K562 (cell line): ENCODE results near the gene PRUNE1. TPM values are rescaled to one million over a fixed set of nuclear protein-coding genes. Genes with fewer than 3 reads are reported as not detected.
A peak's percentile ranks its signal among the peaks of the same experiment; 100 is the strongest.

Source experiments
- ARID2 ChIP-seq: fragments of 450-650 bp; IDR thresholded peaks from 2 replicates; pipeline ENCODE4 v1.6.1; 2017; ENCODE audit warnings: antibody characterized with exemption, mild to moderate bottlenecking
- BHLHE40 ChIP-seq: IDR thresholded peaks from 2 replicates; pipeline ENCODE4 v1.6.1; 2011; ENCODE audit warnings: low read length, improper control_type of control experiment
- CTBP1 ChIP-seq: fragments of 450-650 bp; IDR thresholded peaks from 2 replicates; pipeline ENCODE4 v1.6.1; 2016; ENCODE audit warnings: borderline replicate concordance
- CXXC5 ChIP-seq: fragments of 250-450 bp; sonication (Bioruptor Pico); IDR thresholded peaks from 2 replicates; pipeline ENCODE4 v1.8.0; 2022; ENCODE audit warnings: inconsistent platforms, mild to moderate bottlenecking, moderate library complexity
- EP300 ChIP-seq: IDR thresholded peaks from 2 replicates; pipeline ENCODE4 v1.6.1; 2012; ENCODE audit warnings: low read length, improper control_type of control experiment
- ESRRA ChIP-seq: fragments of 450-650 bp; IDR thresholded peaks from 2 replicates; pipeline ENCODE4 v1.6.1; 2014; ENCODE audit warnings: low read depth, mild to moderate bottlenecking, moderate library complexity, borderline replicate concordance
- FOXK2 ChIP-seq, 2 experiments: fragments of 450-650 bp; IDR thresholded peaks in 1 of 2; conservative IDR thresholded peaks in 1 of 2; 2 replicates each; pipeline ENCODE4 v1.6.1; 2016; ENCODE audit warnings: low read depth in 2 of 2, mild to moderate bottlenecking in 1 of 2
- JUND ChIP-seq, 2 experiments: IDR thresholded peaks; 2 replicates in 1 of 2; 3 replicates in 1 of 2; pipeline ENCODE4 v1.6.1; 2011; ENCODE audit warnings: borderline replicate concordance in 2 of 2, low read depth in 2 of 2, low read length in 2 of 2, improper control_type of control experiment in 1 of 2, missing biosample characterization in 1 of 2, missing genetic modification characterization in 1 of 2, missing genetic modification reagents in 1 of 2
- MYC ChIP-seq, 2 experiments: fragments of 250-450 bp in 1 of 2; sonication (Bioruptor Pico) in 1 of 2; IDR thresholded peaks; 2 replicates each; pipeline versions ENCODE4 v1.5.1 to v1.6.1; 2012 to 2021; ENCODE audit warnings: low read depth in 2 of 2, borderline replicate concordance in 1 of 2, improper control_type of control experiment in 1 of 2, low read length in 1 of 2, mild to moderate bottlenecking in 1 of 2, moderate library complexity in 1 of 2
- NELFE ChIP-seq: IDR thresholded peaks from 2 replicates; pipeline ENCODE4 v1.6.1; 2011; ENCODE audit warnings: mild to moderate bottlenecking; ENCODE audit not compliant: insufficient read depth, insufficient read length
- NFXL1 ChIP-seq: fragments of 450-650 bp; formaldehyde crosslinking; IDR thresholded peaks from 2 replicates; pipeline ENCODE4 v1.4.0; 2021; ENCODE audit warnings: mild to moderate bottlenecking
- RFX1 ChIP-seq: fragments of 450-650 bp; IDR thresholded peaks from 2 replicates; pipeline ENCODE4 v1.6.1; 2016; ENCODE audit warnings: mild to moderate bottlenecking, moderate library complexity
- SMC3 ChIP-seq: conservative IDR thresholded peaks from 2 replicates; pipeline ENCODE4 v1.6.1; 2011; ENCODE audit warnings: low read depth, low read length, improper control_type of control experiment; ENCODE audit not compliant: insufficient read depth
- SP1 ChIP-seq: sonication (generic); formaldehyde crosslinking; IDR thresholded peaks from 2 replicates; pipeline ENCODE4 v1.8.1; 2022; ENCODE audit warnings: mild to moderate bottlenecking, missing genetic modification reagents
- ZBTB7A ChIP-seq: IDR thresholded peaks from 2 replicates; pipeline ENCODE4 v1.6.1; 2011; ENCODE audit warnings: low read depth, mild to moderate bottlenecking, low read length, moderate library complexity, borderline replicate concordance; ENCODE audit not compliant: control insufficient read depth
- polyA plus RNA-seq, 8 experiments: library from polyadenylated mRNA; depleted of rRNA in 4 of 8; stranded (reverse) in 5 of 8; unstranded in 3 of 8; fragments of >200 nt; fragmentation: Nextera tagmentation in 2 of 8; fragmentation: Illumina TruSeq in 1 of 8; extraction: Ambion mirVana in 2 of 8; extraction: Trizol in 1 of 8; gene quantifications; 2 replicates each; pipeline versions ENCODE4 v1.2.1 to v1.2.3, GENCODE V29; 2011 to 2014; ENCODE audit warnings: inconsistent platforms in 1 of 8, missing spikeins in 1 of 8
- total RNA-seq, 7 experiments: library from RNA; depleted of rRNA in 6 of 7; stranded (reverse); fragments of >200 nt in 6 of 7; fragmentation: Illumina TruSeq in 2 of 7; extraction: Trizol in 2 of 7; gene quantifications; 2 replicates each; pipeline versions ENCODE4 v1.2.1 to v1.2.3, GENCODE V29; 2011 to 2021; ENCODE audit warnings: low replicate concordance in 1 of 7
- TF ChIP-seq, protein P1 (sequence below): IDR thresholded peaks from 2 replicates; pipeline ENCODE4 v1.6.1; 2011; ENCODE audit warnings: borderline replicate concordance, low read depth, mild to moderate bottlenecking, moderate library complexity, low read length; ENCODE audit not compliant: insufficient read depth, poor library complexity, severe bottlenecking
- TF ChIP-seq, protein P2 (sequence below): fragments of 200-800 bp; sonication (Bioruptor generic); IDR thresholded peaks from 2 replicates; pipeline ENCODE4 v1.6.1; 2017; ENCODE audit warnings: missing genetic modification characterization, missing compliant biosample characterization
- TF ChIP-seq, protein P3 (sequence below), 2 experiments: fragments of 450-650 bp; conservative IDR thresholded peaks; 2 replicates each; pipeline ENCODE4 v1.6.1; 2017; ENCODE audit warnings: mild to moderate bottlenecking in 2 of 2, moderate library complexity in 2 of 2
- TF ChIP-seq, protein P4 (sequence below): fragments of 450-650 bp; formaldehyde crosslinking; IDR thresholded peaks from 2 replicates; pipeline ENCODE4 v1.4.0; 2020; ENCODE audit warnings: mild to moderate bottlenecking, moderate library complexity

Gene PRUNE1
- total and polyA plus RNA-seq, 9 of the 15 experiments (the other 6 are each of a cell fraction or from before 2014, with no cell fraction given) = 16.7 to 48.3 (median 26.2) TPM

DNA sequence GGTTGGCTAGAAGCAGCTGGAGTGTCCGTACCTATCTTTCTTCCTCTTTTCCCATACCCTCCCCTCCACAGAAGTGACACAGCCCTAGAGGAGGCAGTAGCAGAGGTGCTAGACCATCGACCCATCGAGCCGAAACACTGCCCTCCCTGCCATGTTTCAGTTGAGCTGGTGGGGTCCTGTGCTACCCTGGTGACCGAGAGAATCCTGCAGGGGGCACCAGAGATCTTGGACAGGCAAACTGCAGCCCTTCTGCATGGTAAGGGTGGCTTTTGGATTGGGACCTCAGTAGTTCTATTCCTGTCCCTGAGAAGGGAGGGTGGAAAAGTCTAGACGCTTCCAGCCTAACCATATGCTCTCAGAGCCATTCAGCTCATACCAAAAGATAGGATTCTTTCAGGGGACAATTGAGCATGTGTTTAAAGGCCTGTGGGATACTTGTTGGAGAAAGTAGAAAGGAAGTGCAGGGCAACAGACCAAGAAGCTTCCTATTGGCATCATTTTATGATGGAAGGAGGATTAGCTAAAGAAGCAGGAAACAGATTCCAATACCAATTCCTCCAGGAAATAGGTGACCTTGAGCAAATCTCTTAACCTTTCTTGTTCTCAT is 16.4 kb downstream of the PRUNE1 start (continued):
- TF ChIP-seq ESRRA (peak; percentile 12; the same call in 1 of the 2 replicates), NFXL1 (CRISPR knock-in tag) (no peak), MYC (IDR thresholded peaks at IDR 0.05; ENCODE audit: low read depth, low read length) (peak; percentile 32; the same call in 1 of the 2 replicates), MYC (CRISPR knock-in tag; IDR thresholded peaks at IDR 0.05; ENCODE audit: borderline replicate concordance, low read depth) (no peak), CXXC5 (CRISPR knock-in tag) (no peak), BHLHE40 (0 out of 2 replicates have a peak, but pooled peaks have one; percentile 41), ARID2 (peak; percentile 83; the same call in 1 of the 2 replicates), EP300 (0 out of 2 replicates have a peak, but pooled peaks have one; percentile 3), CTBP1 (peak; percentile 63; the same call in 1 of the 2 replicates), JUND (IDR thresholded peaks at IDR 0.05; ENCODE audit: borderline replicate concordance, low read depth, low read length) (peak; percentile 19; the same call in 1 of the 2 replicates), JUND (tag; IDR thresholded peaks at IDR 0.05; ENCODE audit: borderline replicate concordance, low read depth, low read length) (no peak), NELFE (no peak), FOXK2 (conservative IDR thresholded peaks at IDR 0.05 in 1 of 2, IDR thresholded peaks at IDR 0.05 in 1 of 2; ENCODE audit: low read depth in 2 of 2) (peak; percentile 26 to 31; a peak in 1 of 4 replicates), SMC3 (peak; percentile 84), RFX1 (peak; percentile 19; the same call in 1 of the 2 replicates), SP1 (CRISPR knock-in tag) (peak; percentile 44; the same call in 1 of the 2 replicates), ZBTB7A (peak; percentile 34; the same call in 1 of the 2 replicates)
- TF ChIP-seq, protein P1, sequence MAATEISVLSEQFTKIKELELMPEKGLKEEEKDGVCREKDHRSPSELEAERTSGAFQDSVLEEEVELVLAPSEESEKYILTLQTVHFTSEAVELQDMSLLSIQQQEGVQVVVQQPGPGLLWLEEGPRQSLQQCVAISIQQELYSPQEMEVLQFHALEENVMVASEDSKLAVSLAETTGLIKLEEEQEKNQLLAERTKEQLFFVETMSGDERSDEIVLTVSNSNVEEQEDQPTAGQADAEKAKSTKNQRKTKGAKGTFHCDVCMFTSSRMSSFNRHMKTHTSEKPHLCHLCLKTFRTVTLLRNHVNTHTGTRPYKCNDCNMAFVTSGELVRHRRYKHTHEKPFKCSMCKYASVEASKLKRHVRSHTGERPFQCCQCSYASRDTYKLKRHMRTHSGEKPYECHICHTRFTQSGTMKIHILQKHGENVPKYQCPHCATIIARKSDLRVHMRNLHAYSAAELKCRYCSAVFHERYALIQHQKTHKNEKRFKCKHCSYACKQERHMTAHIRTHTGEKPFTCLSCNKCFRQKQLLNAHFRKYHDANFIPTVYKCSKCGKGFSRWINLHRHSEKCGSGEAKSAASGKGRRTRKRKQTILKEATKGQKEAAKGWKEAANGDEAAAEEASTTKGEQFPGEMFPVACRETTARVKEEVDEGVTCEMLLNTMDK = peak; percentile 82
- TF ChIP-seq, protein P2, sequence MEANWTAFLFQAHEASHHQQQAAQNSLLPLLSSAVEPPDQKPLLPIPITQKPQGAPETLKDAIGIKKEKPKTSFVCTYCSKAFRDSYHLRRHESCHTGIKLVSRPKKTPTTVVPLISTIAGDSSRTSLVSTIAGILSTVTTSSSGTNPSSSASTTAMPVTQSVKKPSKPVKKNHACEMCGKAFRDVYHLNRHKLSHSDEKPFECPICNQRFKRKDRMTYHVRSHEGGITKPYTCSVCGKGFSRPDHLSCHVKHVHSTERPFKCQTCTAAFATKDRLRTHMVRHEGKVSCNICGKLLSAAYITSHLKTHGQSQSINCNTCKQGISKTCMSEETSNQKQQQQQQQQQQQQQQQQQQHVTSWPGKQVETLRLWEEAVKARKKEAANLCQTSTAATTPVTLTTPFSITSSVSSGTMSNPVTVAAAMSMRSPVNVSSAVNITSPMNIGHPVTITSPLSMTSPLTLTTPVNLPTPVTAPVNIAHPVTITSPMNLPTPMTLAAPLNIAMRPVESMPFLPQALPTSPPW = peak; percentile 25; the same call in 1 of the 2 replicates
- TF ChIP-seq, protein P3, sequence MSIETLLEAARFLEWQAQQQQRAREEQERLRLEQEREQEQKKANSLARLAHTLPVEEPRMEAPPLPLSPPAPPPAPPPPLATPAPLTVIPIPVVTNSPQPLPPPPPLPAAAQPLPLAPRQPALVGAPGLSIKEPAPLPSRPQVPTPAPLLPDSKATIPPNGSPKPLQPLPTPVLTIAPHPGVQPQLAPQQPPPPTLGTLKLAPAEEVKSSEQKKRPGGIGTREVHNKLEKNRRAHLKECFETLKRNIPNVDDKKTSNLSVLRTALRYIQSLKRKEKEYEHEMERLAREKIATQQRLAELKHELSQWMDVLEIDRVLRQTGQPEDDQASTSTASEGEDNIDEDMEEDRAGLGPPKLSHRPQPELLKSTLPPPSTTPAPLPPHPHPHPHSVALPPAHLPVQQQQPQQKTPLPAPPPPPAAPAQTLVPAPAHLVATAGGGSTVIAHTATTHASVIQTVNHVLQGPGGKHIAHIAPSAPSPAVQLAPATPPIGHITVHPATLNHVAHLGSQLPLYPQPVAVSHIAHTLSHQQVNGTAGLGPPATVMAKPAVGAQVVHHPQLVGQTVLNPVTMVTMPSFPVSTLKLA (conservative IDR thresholded peaks at IDR 0.05) = 0 out of 4 replicates have a peak, but pooled peaks of 1 of the 2 experiments have one; percentile 23
- TF ChIP-seq, protein P4, sequence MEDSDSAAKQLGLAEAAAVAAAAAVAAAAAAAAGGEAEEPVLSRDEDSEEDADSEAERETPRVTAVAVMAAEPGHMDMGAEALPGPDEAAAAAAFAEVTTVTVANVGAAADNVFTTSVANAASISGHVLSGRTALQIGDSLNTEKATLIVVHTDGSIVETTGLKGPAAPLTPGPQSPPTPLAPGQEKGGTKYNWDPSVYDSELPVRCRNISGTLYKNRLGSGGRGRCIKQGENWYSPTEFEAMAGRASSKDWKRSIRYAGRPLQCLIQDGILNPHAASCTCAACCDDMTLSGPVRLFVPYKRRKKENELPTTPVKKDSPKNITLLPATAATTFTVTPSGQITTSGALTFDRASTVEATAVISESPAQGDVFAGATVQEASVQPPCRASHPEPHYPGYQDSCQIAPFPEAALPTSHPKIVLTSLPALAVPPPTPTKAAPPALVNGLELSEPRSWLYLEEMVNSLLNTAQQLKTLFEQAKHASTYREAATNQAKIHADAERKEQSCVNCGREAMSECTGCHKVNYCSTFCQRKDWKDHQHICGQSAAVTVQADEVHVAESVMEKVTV = peak; percentile 67
